ENCODE results near the gene CAPN1. TPM values are rescaled to one million over a fixed set of nuclear protein-coding genes. Genes with fewer than 3 reads are reported as not detected.

The CAPN1 gene
- total RNA-seq, 4 donors from 2014 or later = 467 to 627 (median 561) TPM

DNA sequence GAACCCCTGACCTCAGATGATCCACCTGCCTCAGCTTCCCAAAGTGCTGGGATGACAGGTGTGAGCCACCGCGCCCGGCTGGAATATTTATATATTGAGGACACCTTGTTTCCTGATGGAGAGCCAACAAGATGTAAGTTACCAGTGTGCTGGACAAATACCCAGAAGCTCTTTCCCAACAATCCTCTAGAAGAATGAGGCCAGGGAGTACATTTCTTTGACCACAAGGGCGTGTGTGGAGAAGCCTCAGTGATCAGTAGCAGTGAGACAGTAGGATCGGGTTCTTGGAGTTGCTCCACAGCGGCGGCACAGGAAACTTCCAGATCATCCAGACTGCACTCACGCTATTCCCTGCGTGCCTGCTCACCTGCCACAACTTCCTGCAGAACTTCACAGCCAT lies 69.7 kb downstream of the CAPN1 start:
- no peak overlapping the region for H3K4me3 ChIP-seq
- H3K27me3 ChIP-seq = no peaks in the 10 kb centered on the region
- no peak for DNase-seq (ENCODE audit: low spot score in 2 of 2)
- peaks cover 2% of the 10 kb centered on the region for H3K4me1 ChIP-seq
- H3K36me3 ChIP-seq = no peaks in the 10 kb centered on the region
- no peak overlapping the region for H3K27ac ChIP-seq
- TF ChIP-seq EP300 (IDR thresholded peaks at IDR 0.05) (no peak), POLR2AphosphoS5 (IDR thresholded peaks at IDR 0.05) (no peak), POLR2A (IDR thresholded peaks at IDR 0.05) (no peak)
- TF ChIP-seq, protein P1, sequence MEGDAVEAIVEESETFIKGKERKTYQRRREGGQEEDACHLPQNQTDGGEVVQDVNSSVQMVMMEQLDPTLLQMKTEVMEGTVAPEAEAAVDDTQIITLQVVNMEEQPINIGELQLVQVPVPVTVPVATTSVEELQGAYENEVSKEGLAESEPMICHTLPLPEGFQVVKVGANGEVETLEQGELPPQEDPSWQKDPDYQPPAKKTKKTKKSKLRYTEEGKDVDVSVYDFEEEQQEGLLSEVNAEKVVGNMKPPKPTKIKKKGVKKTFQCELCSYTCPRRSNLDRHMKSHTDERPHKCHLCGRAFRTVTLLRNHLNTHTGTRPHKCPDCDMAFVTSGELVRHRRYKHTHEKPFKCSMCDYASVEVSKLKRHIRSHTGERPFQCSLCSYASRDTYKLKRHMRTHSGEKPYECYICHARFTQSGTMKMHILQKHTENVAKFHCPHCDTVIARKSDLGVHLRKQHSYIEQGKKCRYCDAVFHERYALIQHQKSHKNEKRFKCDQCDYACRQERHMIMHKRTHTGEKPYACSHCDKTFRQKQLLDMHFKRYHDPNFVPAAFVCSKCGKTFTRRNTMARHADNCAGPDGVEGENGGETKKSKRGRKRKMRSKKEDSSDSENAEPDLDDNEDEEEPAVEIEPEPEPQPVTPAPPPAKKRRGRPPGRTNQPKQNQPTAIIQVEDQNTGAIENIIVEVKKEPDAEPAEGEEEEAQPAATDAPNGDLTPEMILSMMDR (IDR thresholded peaks at IDR 0.05) = no peak
- H3K9me3 ChIP-seq = no peaks in the 10 kb centered on the region
- WGBS = 93% methylated on average over 6 of the region's 9 CpGs

DNA sequence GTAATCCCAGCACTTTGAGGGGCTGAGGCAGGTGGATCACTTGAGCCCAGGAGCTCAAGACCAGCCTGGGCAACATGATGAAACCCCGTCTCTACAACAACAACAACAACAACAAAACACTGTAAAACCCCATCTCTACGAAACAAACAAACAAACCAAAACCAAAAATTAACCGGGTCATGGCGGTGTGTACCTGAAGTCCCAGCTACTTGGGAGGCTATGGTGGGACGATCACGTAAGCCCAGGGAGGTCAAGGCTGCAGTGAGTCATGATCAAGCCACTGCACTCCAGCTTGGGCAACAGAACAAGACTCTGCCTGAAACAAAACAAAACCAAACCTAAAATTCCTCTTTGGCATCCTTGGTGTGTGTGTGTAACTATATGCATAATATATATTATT lies 73.0 kb downstream of the CAPN1 start:
- no peak overlapping the region for H3K4me3 ChIP-seq
- H3K27me3 ChIP-seq = no peaks in the 10 kb centered on the region
- no peak overlapping the region for H3K27ac ChIP-seq
- TF ChIP-seq, protein P1 (IDR thresholded peaks at IDR 0.05) = no peak
- TF ChIP-seq POLR2A (IDR thresholded peaks at IDR 0.05) = no peak
- no peak for TF ChIP-seq EP300 (IDR thresholded peaks at IDR 0.05)
- no peak for TF ChIP-seq POLR2AphosphoS5 (IDR thresholded peaks at IDR 0.05)
- 86% methylated on average over 6 of the region's 6 CpGs for WGBS
- no peaks in the 10 kb centered on the region for H3K36me3 ChIP-seq
- H3K9me3 ChIP-seq = no peaks in the 10 kb centered on the region
- DNase-seq (ENCODE audit: low spot score in 2 of 2) = no peak
- H3K4me1 ChIP-seq = peaks cover 2% of the 10 kb centered on the region

DNA sequence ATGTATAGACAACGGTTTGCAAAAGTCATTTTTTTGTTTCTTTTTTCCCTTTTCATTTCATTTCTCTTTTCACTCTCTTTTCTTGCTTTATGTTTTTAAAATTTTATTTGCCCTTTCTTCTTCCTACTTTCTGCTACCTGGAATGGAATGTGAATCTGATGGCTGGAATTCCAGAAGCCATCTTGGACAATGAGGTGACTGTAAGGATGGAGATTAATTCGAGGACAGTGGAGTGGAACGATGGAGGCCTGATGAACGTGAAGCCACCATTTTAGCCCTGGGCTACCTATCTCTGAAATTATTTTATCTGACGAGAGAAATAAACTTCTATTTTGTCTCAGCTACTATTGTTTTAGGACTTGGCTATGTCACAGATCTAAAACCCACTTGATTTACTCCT lies 77.3 kb downstream of the CAPN1 start:
- H3K9me3 ChIP-seq = no peaks in the 10 kb centered on the region
- DNase-seq (ENCODE audit: low spot score in 2 of 2) = no peak
- WGBS = 78% methylated on average over 5 of the region's 5 CpGs
- TF ChIP-seq POLR2A (IDR thresholded peaks at IDR 0.05) = no peak
- TF ChIP-seq POLR2AphosphoS5 (IDR thresholded peaks at IDR 0.05) = no peak
- no peak overlapping the region for H3K4me3 ChIP-seq
- no peak overlapping the region for H3K27ac ChIP-seq
- H3K36me3 ChIP-seq = no peaks in the 10 kb centered on the region
- H3K4me1 ChIP-seq = peaks cover 21% of the 10 kb centered on the region
- no peaks in the 10 kb centered on the region for H3K27me3 ChIP-seq

DNA sequence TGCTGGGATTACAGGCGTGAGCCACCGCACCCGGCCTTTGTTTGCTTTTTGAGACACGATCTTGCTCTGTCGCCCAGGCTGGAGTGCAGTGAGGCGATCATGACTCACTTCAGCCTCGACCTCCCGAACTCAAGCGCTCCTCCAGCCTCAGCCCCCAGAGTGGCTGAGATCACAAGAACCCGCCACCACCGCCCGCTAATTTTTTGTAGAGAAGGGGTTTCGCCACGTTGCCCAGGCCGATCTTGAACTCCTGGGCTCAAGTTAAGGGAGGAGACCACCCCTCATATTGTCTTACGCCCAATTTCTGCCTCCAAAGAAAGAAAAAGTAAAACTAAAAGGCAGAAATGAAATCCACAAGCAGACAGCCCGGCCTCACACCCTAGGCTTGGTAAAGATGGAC lies 78.6 kb downstream of the CAPN1 start:
- 95% methylated on average over 17 of the region's 17 CpGs for WGBS

DNA sequence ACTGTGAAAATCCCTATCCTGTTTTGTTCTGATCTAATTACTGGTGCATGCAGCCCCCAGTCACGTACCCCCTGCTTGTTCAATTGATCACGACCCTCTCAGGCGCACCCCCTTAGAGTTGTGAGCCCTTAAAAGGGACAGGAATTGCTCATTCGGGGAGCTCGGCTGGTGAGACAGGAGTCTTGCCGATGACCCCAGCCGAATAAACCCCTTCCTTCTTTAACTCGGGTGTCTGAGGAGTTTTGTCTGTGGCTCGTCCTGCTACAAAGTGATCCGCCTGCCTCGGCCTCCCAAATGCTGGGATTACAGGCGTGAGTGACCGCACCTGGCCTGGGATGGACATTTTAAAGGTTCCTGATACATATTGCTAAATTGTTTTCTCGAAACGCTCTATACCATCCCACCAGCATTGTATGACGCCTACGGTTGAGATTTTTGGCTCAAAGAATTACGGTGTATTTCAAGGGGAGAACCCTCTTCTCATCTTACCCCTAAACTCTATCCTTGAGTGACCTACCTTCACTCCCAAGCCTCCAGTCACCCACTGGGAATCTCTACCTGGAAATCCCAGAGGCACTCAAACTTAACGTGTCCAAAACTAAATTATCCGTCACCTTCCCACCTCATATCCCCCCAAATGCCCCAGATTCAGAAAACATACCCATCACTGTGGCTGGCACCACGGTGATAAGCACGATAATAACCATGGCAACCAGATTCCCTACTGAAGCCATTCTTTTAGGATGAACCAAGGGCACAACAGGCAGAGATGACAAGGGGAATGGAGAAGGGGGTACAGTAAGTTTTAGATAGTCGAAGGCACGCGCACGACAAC lies 79.2 kb downstream of the CAPN1 start:
- TF ChIP-seq POLR2A (IDR thresholded peaks at IDR 0.05) = no peak
- 64% methylated on average over 26 of the region's 26 CpGs for WGBS
- Histone ChIP-seq H3K27ac (peak overlapping the region; percentile 93), H3K27me3 (no peaks in the 10 kb centered on the region), H3K9me3 (no peaks in the 10 kb centered on the region), H3K4me3 (peak overlapping the region; percentile 81), H3K36me3 (no peaks in the 10 kb centered on the region), H3K4me1 (peaks cover 21% of the 10 kb centered on the region)
- DNase-seq (ENCODE audit: low spot score in 2 of 2) = no peak

More for the DNA sequence above, 78.6 kb downstream of the CAPN1 start:
- TF ChIP-seq POLR2A (IDR thresholded peaks at IDR 0.05) (no peak), EP300 (IDR thresholded peaks at IDR 0.05) (no peak), POLR2AphosphoS5 (IDR thresholded peaks at IDR 0.05) (no peak)
- H3K27ac ChIP-seq = no peak overlapping the region
- H3K36me3 ChIP-seq = no peaks in the 10 kb centered on the region
- DNase-seq (ENCODE audit: low spot score in 2 of 2) = no peak
- H3K4me3 ChIP-seq = no peak overlapping the region
- H3K9me3 ChIP-seq = no peaks in the 10 kb centered on the region
- peaks cover 21% of the 10 kb centered on the region for H3K4me1 ChIP-seq
- H3K27me3 ChIP-seq = no peaks in the 10 kb centered on the region

Other genes with a start within 250 kb of the CAPN1 start
- gene GPHA2, start 246.0 kb upstream of the CAPN1 start, total RNA-seq = not detected
- not detected for gene MAJIN, start 209.8 kb upstream of the CAPN1 start, total RNA-seq
- gene BATF2, start 185.0 kb upstream of the CAPN1 start, total RNA-seq = under 1 TPM in 2 of 4 donors, not detected in 2; 0.30 to 0.38 TPM
- gene ARL2, start 167.8 kb upstream of the CAPN1 start, total RNA-seq = 10 to 100 TPM; 67.8 to 91.3 (median 87.8) TPM
- gene SNX15, start 154.5 kb upstream of the CAPN1 start, total RNA-seq = 10 to 100 TPM; 12.1 to 30.9 (median 24.2) TPM
- gene SAC3D1, start 140.7 kb upstream of the CAPN1 start, total RNA-seq = 10 to 100 TPM in 3 of 4 donors, 1 to 10 TPM in 1; 8.7 to 16.5 (median 12.4) TPM
- gene NAALADL1, start 123.4 kb upstream of the CAPN1 start, total RNA-seq = 1 to 10 TPM; 2.7 to 8.3 (median 5.1) TPM
- gene CDCA5, start 97.9 kb upstream of the CAPN1 start, total RNA-seq = 1 to 10 TPM in 3 of 4 donors, under 1 TPM in 1; 0.91 to 6.8 (median 1.4) TPM
- gene ZFPL1, start 97.7 kb upstream of the CAPN1 start, total RNA-seq = 10 to 100 TPM; 34.1 to 58.5 (median 41.9) TPM
- gene VPS51, start 85.7 kb upstream of the CAPN1 start, total RNA-seq = 100 to 1,000 TPM; 465 to 843 (median 596) TPM
- 100 to 1,000 TPM in 2 of 4 donors, 10 to 100 TPM in 2; 76.5 to 214 (median 145) TPM for gene TM7SF2, start 70.1 kb upstream of the CAPN1 start, total RNA-seq
- gene ZNHIT2, start 64.2 kb upstream of the CAPN1 start, total RNA-seq = 10 to 100 TPM in 3 of 4 donors, 1 to 10 TPM in 1; 9.0 to 23.3 (median 17.6) TPM
- 100 to 1,000 TPM; 584 to 609 (median 602) TPM for gene FAU, start 59.8 kb upstream of the CAPN1 start, total RNA-seq
- gene MRPL49, start 59.6 kb upstream of the CAPN1 start, total RNA-seq = 10 to 100 TPM; 48.0 to 68.5 (median 61.7) TPM
- 10 to 100 TPM; 52.7 to 61.2 (median 56.9) TPM for gene SYVN1, start 47.4 kb upstream of the CAPN1 start, total RNA-seq
- not detected for gene SPDYC, start 11.7 kb upstream of the CAPN1 start, total RNA-seq
- gene POLA2, start 80.0 kb downstream of the CAPN1 start, total RNA-seq = 10 to 100 TPM in 1 of 4 donors, 1 to 10 TPM in 3; 4.5 to 19.7 (median 7.3) TPM
- 1 to 10 TPM; 1.9 to 8.3 (median 5.7) TPM for gene CDC42EP2, start 132.9 kb downstream of the CAPN1 start, total RNA-seq
- 10 to 100 TPM; 17.8 to 35.8 (median 27.4) TPM for gene DPF2, start 151.9 kb downstream of the CAPN1 start, total RNA-seq
- under 1 TPM in 3 of 4 donors, not detected in 1; 0.32 to 0.76 (median 0.64) TPM for gene TIGD3, start 172.8 kb downstream of the CAPN1 start, total RNA-seq
- gene SLC25A45, start 200.7 kb downstream of the CAPN1 start, total RNA-seq = 1 to 10 TPM; 3.9 to 6.2 (median 4.7) TPM
- gene FRMD8, start 204.7 kb downstream of the CAPN1 start, total RNA-seq = 100 to 1,000 TPM in 1 of 4 donors, 10 to 100 TPM in 3; 56.2 to 107 (median 81.5) TPM
- gene NEAT1, start 240.9 kb downstream of the CAPN1 start, total RNA-seq = 1,000 to 10,000 TPM in 1 of 4 donors, 100 to 1,000 TPM in 3; 336 to 2,041 (median 481) TPM

All from suprapubic skin (tissue), 4 donors.